ENCODE results near the gene TOMM6.

The TOMM6 gene

GRCh38 chr6:41789390-41789724, 1.9 kb downstream of the TOMM6 start:
- H3K4me3 ChIP-seq (ENCODE audit: low read length), result no peak overlapping the region
- TF ChIP-seq CTCF (conservative IDR thresholded peaks at IDR 0.05; ENCODE audit: low read length), result no peak
- DNase-seq (ENCODE audit: low read depth), result no peak

GRCh38 chr6:41790045-41790444, 2.6 kb downstream of the TOMM6 start:
- DNase-seq (ENCODE audit: low read depth), result no peak
- no peak for TF ChIP-seq CTCF (conservative IDR thresholded peaks at IDR 0.05; ENCODE audit: low read length)
- no peak overlapping the region for H3K4me3 ChIP-seq (ENCODE audit: low read length)

GRCh38 chr6:41791305-41791704, 3.8 kb downstream of the TOMM6 start:
- H3K4me3 ChIP-seq (ENCODE audit: low read length), result no peak overlapping the region
- no peak for TF ChIP-seq CTCF (conservative IDR thresholded peaks at IDR 0.05; ENCODE audit: low read length)
- no peak for DNase-seq (ENCODE audit: low read depth)

- TF ChIP-seq CTCF (conservative IDR thresholded peaks at IDR 0.05; ENCODE audit: low read length), result no peak
Measured at GRCh38 chr6:41791984-41792383, 4.5 kb downstream of the TOMM6 start.

GRCh38 chr6:41796474-41796873, 9.0 kb downstream of the TOMM6 start:
- no peak for DNase-seq (ENCODE audit: low read depth)
- no peak overlapping the region for H3K4me3 ChIP-seq (ENCODE audit: low read length)
- TF ChIP-seq CTCF (conservative IDR thresholded peaks at IDR 0.05; ENCODE audit: low read length), result no peak

More at GRCh38 chr6:41791984-41792383, 4.5 kb downstream of the TOMM6 start:
- H3K4me3 ChIP-seq (ENCODE audit: low read length), result no peak overlapping the region
- DNase-seq (ENCODE audit: low read depth), result no peak

GRCh38 chr6:41798901-41799558, 11.5 kb downstream of the TOMM6 start:
- no peak for DNase-seq (ENCODE audit: low read depth)
- TF ChIP-seq CTCF (conservative IDR thresholded peaks at IDR 0.05; ENCODE audit: low read length), result no peak
- no peak overlapping the region for H3K4me3 ChIP-seq (ENCODE audit: low read length)

- TF ChIP-seq CTCF (conservative IDR thresholded peaks at IDR 0.05; ENCODE audit: low read length), result no peak
- no peak overlapping the region for H3K4me3 ChIP-seq (ENCODE audit: low read length)
- DNase-seq (ENCODE audit: low read depth), result no peak
Measured at GRCh38 chr6:41799559-41799911, 12.0 kb downstream of the TOMM6 start.
